Measurements from ENCODE around the gene SIN3B. TPM values are rescaled to one million over a fixed set of nuclear protein-coding genes. Genes with fewer than 3 reads are reported as not detected.

The SIN3B gene
- total RNA-seq, 6 experiments from 2014 or later: 29.6 to 39.4 (median 35.2) TPM

GRCh38 chr19:16922592-16922934, 93.4 kb downstream of the SIN3B start:
- no peak overlapping the region for H3K27ac Mint-ChIP-seq

GRCh38 chr19:16922949-16923348, 93.8 kb downstream of the SIN3B start:
- Mint-ChIP-seq H3K4me1 (ENCODE audit: low read depth) (peaks cover 4% of the 10 kb centered on the region; the same call in 1 of the 2 replicates), H3K9me3 (peaks cover 20% of the 10 kb centered on the region), H3K27me3 (ENCODE audit: insufficient read depth) (peaks cover 31% of the 10 kb centered on the region), H3K4me3 (no peak overlapping the region), H3K27ac (no peak overlapping the region), H3K36me3 (ENCODE audit: low read depth) (peaks cover 8% of the 10 kb centered on the region; the same call in 1 of the 2 replicates)
- no peak for DNase-seq
- TF ChIP-seq CTCF (IDR thresholded peaks at IDR 0.05): no peak

More at GRCh38 chr19:16922592-16922934, 93.4 kb downstream of the SIN3B start:
- Mint-ChIP-seq H3K4me3 (no peak overlapping the region), H3K36me3 (ENCODE audit: low read depth) (peaks cover 8% of the 10 kb centered on the region; the same call in 1 of the 2 replicates), H3K9me3 (peaks cover 20% of the 10 kb centered on the region), H3K27me3 (ENCODE audit: insufficient read depth) (peaks cover 31% of the 10 kb centered on the region), H3K4me1 (ENCODE audit: low read depth) (peaks cover 4% of the 10 kb centered on the region; the same call in 1 of the 2 replicates)
- no peak for TF ChIP-seq CTCF (IDR thresholded peaks at IDR 0.05)
- no peak for DNase-seq

GRCh38 chr19:16927883-16928282, 98.7 kb downstream of the SIN3B start:
- Mint-ChIP-seq H3K27me3 (ENCODE audit: insufficient read depth) (peaks cover 37% of the 10 kb centered on the region), H3K9me3 (peaks cover 23% of the 10 kb centered on the region), H3K27ac (no peak overlapping the region), H3K4me3 (no peak overlapping the region), H3K36me3 (ENCODE audit: low read depth) (peaks cover 15% of the 10 kb centered on the region), H3K4me1 (ENCODE audit: low read depth) (no peaks in the 10 kb centered on the region)
- TF ChIP-seq CTCF (IDR thresholded peaks at IDR 0.05): no peak
- DNase-seq: no peak

- no peak for DNase-seq
- Mint-ChIP-seq H3K4me1 (ENCODE audit: low read depth) (no peaks in the 10 kb centered on the region), H3K27ac (no peak overlapping the region), H3K36me3 (ENCODE audit: low read depth) (peaks cover 15% of the 10 kb centered on the region), H3K27me3 (ENCODE audit: insufficient read depth) (peaks cover 37% of the 10 kb centered on the region), H3K9me3 (peaks cover 23% of the 10 kb centered on the region), H3K4me3 (no peak overlapping the region)
- no peak for TF ChIP-seq CTCF (IDR thresholded peaks at IDR 0.05)
These were observed 99.2 kb downstream of the SIN3B start for GRCh38 chr19:16928351-16928750.

GRCh38 chr19:16928916-16929315, 99.7 kb downstream of the SIN3B start:
- no peak for DNase-seq
- Mint-ChIP-seq H3K36me3 (ENCODE audit: low read depth) (peaks cover 15% of the 10 kb centered on the region), H3K27me3 (ENCODE audit: insufficient read depth) (peaks cover 32% of the 10 kb centered on the region), H3K27ac (no peak overlapping the region), H3K4me1 (ENCODE audit: low read depth) (no peaks in the 10 kb centered on the region), H3K9me3 (peaks cover 29% of the 10 kb centered on the region), H3K4me3 (no peak overlapping the region)
- no peak for TF ChIP-seq CTCF (IDR thresholded peaks at IDR 0.05)

Other genes with a start within 250 kb of the SIN3B start
- 1 to 10 TPM; 7.9 to 9.9 (median 8.8) TPM for gene MED26, start 201.2 kb upstream of the SIN3B start, total RNA-seq (2021; fragmentation: NEBNext Ultra II Directional; extraction: Animal tissue kit (Norgen Biotek cat#: 25700))
- gene SMIM7, start 169.3 kb upstream of the SIN3B start, total RNA-seq (2021; fragmentation: NEBNext Ultra II Directional; extraction: Animal tissue kit (Norgen Biotek cat#: 25700)): 10 to 100 TPM; 66.2 to 74.6 (median 71.9) TPM
- gene TMEM38A, start 168.3 kb upstream of the SIN3B start, total RNA-seq (2021; fragmentation: NEBNext Ultra II Directional; extraction: Animal tissue kit (Norgen Biotek cat#: 25700)): 1 to 10 TPM in 3 of 6 experiments, under 1 TPM in 3; 0.26 to 2.0 (median 1.0) TPM
- not detected for gene NWD1, start 109.6 kb upstream of the SIN3B start, total RNA-seq (2021; fragmentation: NEBNext Ultra II Directional; extraction: Animal tissue kit (Norgen Biotek cat#: 25700))
- gene F2RL3, start 59.6 kb downstream of the SIN3B start, total RNA-seq (2021; fragmentation: NEBNext Ultra II Directional; extraction: Animal tissue kit (Norgen Biotek cat#: 25700)): not detected
- gene CPAMD8, start 197.4 kb downstream of the SIN3B start, total RNA-seq (2021; fragmentation: NEBNext Ultra II Directional; extraction: Animal tissue kit (Norgen Biotek cat#: 25700)): under 1 TPM in 5 of 6 experiments, not detected in 1; 0.11 to 0.20 (median 0.14) TPM
- 10 to 100 TPM in 5 of 6 experiments, 1 to 10 TPM in 1; 7.6 to 13.2 (median 12.2) TPM for gene HAUS8, start 246.1 kb downstream of the SIN3B start, total RNA-seq (2021; fragmentation: NEBNext Ultra II Directional; extraction: Animal tissue kit (Norgen Biotek cat#: 25700))
- gene MYO9B, start 246.4 kb downstream of the SIN3B start, total RNA-seq (2021; fragmentation: NEBNext Ultra II Directional; extraction: Animal tissue kit (Norgen Biotek cat#: 25700)): 10 to 100 TPM; 81.2 to 89.0 (median 83.4) TPM

Measured in HFFc6 (cell line).